Tibial nerve (tissue), 4 donors: Measurements from ENCODE around the gene SH3RF2.

Source experiments
- EP300 ChIP-seq, 2 donors: sonication (generic); formaldehyde crosslinking; IDR thresholded peaks; one replicate each; pipeline ENCODE4 v1.6.1; 2017; ENCODE audit warnings: antibody characterized with exemption in 2 of 2, mild to moderate bottlenecking in 1 of 2
- TF ChIP-seq, protein P1 (sequence below), 5 experiments: fragments of 200-600 bp in 3 of 5; fragments of 450-650 bp in 2 of 5; sonication (generic) in 3 of 5; IDR thresholded peaks; one replicate each; pipeline ENCODE4 v1.5.1; 2016 to 2019; ENCODE audit warnings: antibody characterized with exemption in 5 of 5, mild to moderate bottlenecking in 3 of 5, moderate library complexity in 2 of 5

DNA sequence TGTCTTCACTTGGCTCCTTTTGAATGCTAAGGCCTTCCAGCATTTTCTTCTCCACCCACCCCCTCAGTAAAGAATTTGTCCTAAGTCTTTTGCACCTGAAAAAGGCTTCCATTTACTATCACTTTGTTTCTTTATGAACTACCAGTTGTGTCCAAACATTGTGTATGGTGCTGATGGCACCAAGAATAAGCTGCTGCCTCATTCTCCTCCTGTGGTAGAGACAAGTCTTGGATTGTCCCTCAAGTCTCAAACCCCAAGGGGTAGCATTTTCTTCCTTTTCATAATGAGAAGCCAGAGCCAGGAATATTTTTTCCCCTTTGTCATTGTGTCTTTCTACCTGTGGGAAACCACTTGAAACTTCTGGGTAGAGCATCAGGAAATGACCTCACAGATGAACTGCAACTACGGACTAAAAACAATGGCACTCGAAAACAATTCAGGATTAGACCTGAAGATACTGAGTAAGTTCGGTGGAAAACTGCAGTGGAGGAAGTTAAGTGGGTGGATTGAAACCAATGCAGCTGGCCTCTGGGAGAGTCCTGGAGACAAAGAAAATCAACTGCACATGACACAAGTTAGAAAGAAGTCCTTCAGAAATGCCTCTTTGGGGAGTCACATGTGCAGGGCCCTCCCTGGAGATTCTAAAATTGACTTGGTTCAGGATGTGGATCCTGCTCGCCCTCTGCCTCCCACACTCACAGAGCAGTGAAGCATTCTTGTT, 80.5 kb downstream of the SH3RF2 start:
- TF ChIP-seq, protein P1, sequence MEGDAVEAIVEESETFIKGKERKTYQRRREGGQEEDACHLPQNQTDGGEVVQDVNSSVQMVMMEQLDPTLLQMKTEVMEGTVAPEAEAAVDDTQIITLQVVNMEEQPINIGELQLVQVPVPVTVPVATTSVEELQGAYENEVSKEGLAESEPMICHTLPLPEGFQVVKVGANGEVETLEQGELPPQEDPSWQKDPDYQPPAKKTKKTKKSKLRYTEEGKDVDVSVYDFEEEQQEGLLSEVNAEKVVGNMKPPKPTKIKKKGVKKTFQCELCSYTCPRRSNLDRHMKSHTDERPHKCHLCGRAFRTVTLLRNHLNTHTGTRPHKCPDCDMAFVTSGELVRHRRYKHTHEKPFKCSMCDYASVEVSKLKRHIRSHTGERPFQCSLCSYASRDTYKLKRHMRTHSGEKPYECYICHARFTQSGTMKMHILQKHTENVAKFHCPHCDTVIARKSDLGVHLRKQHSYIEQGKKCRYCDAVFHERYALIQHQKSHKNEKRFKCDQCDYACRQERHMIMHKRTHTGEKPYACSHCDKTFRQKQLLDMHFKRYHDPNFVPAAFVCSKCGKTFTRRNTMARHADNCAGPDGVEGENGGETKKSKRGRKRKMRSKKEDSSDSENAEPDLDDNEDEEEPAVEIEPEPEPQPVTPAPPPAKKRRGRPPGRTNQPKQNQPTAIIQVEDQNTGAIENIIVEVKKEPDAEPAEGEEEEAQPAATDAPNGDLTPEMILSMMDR (IDR thresholded peaks at IDR 0.05), result no peak
- TF ChIP-seq EP300 (IDR thresholded peaks at IDR 0.05), result no peak
